ENCODE measurements around the gene EPAS1.

Gene EPAS1

DNA sequence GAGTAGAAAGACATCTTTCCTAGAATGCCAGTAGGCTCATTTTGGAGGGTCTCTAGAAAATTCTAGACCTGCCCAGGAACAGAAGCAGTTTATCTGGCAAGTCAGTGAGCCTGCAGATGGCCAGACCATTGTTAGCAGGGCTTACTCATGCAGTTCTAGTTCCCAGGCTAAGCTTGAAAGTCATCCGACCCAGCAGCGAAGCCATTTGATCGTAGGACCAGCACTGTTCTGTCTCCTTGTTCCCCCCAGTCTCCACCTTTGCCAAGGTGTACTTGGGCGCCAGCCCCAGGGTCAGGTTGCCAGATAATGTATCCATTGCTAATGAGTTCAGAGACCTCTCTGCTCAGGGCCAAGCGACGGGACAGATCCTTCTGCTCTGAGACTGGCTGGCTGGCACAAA lies 70.1 kb downstream of the EPAS1 start (continued):
- TF ChIP-seq, protein P1, sequence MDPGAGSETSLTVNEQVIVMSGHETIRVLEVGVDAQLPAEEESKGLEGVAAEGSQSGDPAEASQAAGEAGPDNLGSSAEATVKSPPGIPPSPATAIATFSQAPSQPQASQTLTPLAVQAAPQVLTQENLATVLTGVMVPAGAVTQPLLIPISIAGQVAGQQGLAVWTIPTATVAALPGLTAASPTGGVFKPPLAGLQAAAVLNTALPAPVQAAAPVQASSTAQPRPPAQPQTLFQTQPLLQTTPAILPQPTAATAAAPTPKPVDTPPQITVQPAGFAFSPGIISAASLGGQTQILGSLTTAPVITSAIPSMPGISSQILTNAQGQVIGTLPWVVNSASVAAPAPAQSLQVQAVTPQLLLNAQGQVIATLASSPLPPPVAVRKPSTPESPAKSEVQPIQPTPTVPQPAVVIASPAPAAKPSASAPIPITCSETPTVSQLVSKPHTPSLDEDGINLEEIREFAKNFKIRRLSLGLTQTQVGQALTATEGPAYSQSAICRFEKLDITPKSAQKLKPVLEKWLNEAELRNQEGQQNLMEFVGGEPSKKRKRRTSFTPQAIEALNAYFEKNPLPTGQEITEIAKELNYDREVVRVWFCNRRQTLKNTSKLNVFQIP (CRISPR knock-in tag; IDR thresholded peaks at IDR 0.05; ENCODE audit: borderline replicate concordance, low read depth), result no peak
- no peak for TF ChIP-seq TOX (CRISPR knock-in tag; IDR thresholded peaks at IDR 0.05; ENCODE audit: borderline replicate concordance)
- no peak for TF ChIP-seq ARNTL (CRISPR knock-in tag; IDR thresholded peaks at IDR 0.05; ENCODE audit: borderline replicate concordance, low read depth)
- no peak for TF ChIP-seq ZFP3 (CRISPR knock-in tag; IDR thresholded peaks at IDR 0.05)
- TF ChIP-seq, protein P2, sequence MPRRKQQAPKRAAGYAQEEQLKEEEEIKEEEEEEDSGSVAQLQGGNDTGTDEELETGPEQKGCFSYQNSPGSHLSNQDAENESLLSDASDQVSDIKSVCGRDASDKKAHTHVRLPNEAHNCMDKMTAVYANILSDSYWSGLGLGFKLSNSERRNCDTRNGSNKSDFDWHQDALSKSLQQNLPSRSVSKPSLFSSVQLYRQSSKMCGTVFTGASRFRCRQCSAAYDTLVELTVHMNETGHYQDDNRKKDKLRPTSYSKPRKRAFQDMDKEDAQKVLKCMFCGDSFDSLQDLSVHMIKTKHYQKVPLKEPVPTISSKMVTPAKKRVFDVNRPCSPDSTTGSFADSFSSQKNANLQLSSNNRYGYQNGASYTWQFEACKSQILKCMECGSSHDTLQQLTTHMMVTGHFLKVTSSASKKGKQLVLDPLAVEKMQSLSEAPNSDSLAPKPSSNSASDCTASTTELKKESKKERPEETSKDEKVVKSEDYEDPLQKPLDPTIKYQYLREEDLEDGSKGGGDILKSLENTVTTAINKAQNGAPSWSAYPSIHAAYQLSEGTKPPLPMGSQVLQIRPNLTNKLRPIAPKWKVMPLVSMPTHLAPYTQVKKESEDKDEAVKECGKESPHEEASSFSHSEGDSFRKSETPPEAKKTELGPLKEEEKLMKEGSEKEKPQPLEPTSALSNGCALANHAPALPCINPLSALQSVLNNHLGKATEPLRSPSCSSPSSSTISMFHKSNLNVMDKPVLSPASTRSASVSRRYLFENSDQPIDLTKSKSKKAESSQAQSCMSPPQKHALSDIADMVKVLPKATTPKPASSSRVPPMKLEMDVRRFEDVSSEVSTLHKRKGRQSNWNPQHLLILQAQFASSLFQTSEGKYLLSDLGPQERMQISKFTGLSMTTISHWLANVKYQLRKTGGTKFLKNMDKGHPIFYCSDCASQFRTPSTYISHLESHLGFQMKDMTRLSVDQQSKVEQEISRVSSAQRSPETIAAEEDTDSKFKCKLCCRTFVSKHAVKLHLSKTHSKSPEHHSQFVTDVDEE (CRISPR knock-in tag; IDR thresholded peaks at IDR 0.05), result no peak
- TF ChIP-seq PPARA (CRISPR knock-in tag; IDR thresholded peaks at IDR 0.05; ENCODE audit: borderline replicate concordance), result no peak
- TF ChIP-seq ZC3H10 (CRISPR knock-in tag; IDR thresholded peaks at IDR 0.05), result no peak

DNA sequence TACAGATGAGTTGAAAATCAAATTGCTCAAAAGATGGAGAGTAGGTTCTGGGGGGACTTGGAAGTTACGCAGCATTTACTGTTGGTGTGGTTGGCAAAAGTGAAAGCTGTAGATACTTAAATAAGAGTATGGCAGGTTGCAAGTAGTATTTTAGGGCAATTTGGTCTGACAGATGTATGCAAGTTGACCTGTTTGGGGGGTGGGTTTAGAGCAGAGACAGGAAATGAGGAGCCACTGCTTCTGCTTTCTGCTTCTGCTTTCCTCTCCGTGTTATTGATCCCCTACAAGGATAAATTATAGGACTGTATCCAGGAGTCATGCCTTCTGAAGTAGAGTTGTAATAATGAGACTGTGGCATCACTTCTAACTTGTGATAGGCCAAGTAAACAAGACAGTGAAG lies 71.2 kb downstream of the EPAS1 start:
- ATAC-seq, result no peak
- TF ChIP-seq CSDC2 (CRISPR knock-in tag; IDR thresholded peaks at IDR 0.05) (no peak), ISL1 (CRISPR knock-in tag; IDR thresholded peaks at IDR 0.05) (no peak), TCF4 (CRISPR knock-in tag; IDR thresholded peaks at IDR 0.05; ENCODE audit: borderline replicate concordance) (no peak), RARB (CRISPR knock-in tag; IDR thresholded peaks at IDR 0.05) (no peak)

DNA sequence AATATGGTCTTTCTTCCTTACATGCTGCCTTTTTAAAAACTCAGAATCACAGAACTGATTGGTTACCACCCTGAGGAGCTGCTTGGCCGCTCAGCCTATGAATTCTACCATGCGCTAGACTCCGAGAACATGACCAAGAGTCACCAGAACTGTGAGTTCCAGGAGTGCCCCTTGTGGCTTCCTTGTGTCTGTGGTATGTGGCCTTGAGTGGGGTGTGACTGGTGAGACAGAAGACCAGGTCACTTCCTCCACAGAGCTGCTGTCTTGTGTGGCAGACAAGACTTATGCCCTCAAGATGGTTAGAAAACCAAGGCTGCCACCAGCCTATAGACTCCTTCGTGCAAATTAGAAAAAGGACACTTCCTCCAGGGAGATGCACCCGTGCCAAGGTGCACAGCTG lies 72.6 kb downstream of the EPAS1 start:
- TF ChIP-seq, protein P2 (CRISPR knock-in tag; IDR thresholded peaks at IDR 0.05), result no peak
- TF ChIP-seq ZNF565 (CRISPR knock-in tag; conservative IDR thresholded peaks at IDR 0.05; ENCODE audit: low read depth) (no peak), ARNTL (CRISPR knock-in tag; IDR thresholded peaks at IDR 0.05; ENCODE audit: borderline replicate concordance, low read depth) (no peak), OSR1 (CRISPR knock-in tag; IDR thresholded peaks at IDR 0.05) (no peak), ZFP30 (CRISPR knock-in tag; IDR thresholded peaks at IDR 0.05) (no peak), GLIS3 (CRISPR knock-in tag; IDR thresholded peaks at IDR 0.05) (no peak), ISL1 (CRISPR knock-in tag; IDR thresholded peaks at IDR 0.05) (no peak), ZC3H10 (CRISPR knock-in tag; IDR thresholded peaks at IDR 0.05) (no peak), ESRRG (CRISPR knock-in tag; IDR thresholded peaks at IDR 0.05) (no peak)
- TF ChIP-seq, protein P3, sequence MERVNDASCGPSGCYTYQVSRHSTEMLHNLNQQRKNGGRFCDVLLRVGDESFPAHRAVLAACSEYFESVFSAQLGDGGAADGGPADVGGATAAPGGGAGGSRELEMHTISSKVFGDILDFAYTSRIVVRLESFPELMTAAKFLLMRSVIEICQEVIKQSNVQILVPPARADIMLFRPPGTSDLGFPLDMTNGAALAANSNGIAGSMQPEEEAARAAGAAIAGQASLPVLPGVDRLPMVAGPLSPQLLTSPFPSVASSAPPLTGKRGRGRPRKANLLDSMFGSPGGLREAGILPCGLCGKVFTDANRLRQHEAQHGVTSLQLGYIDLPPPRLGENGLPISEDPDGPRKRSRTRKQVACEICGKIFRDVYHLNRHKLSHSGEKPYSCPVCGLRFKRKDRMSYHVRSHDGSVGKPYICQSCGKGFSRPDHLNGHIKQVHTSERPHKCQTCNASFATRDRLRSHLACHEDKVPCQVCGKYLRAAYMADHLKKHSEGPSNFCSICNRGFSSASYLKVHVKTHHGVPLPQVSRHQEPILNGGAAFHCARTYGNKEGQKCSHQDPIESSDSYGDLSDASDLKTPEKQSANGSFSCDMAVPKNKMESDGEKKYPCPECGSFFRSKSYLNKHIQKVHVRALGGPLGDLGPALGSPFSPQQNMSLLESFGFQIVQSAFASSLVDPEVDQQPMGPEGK (CRISPR knock-in tag; IDR thresholded peaks at IDR 0.05; ENCODE audit: borderline replicate concordance), result no peak
- TF ChIP-seq, protein P1 (CRISPR knock-in tag; IDR thresholded peaks at IDR 0.05; ENCODE audit: borderline replicate concordance, low read depth), result no peak
- no peak for ATAC-seq

DNA sequence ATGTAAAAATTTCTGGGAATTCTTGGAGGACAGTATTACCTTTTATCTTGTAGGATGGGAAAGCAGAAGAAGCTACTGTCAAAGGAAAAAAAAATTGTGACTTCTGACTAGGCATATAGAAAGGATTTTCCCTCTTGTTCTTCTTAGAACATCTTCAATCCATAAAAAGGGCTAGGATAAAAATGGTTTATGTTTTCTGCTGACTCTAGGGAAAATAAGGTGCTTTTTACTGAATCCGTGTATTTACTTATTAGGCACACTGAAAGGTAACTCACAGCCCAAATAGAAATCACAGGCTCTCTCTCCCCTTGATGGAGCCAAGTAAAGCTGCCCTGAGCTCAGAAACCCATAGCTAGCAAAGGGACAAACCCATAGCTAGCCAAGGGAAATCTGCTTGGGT lies 74.6 kb downstream of the EPAS1 start:
- ATAC-seq, result no peak
- no peak for TF ChIP-seq ZNF8 (CRISPR knock-in tag; IDR thresholded peaks at IDR 0.05)
- no peak for TF ChIP-seq ZC3H10 (CRISPR knock-in tag; IDR thresholded peaks at IDR 0.05)
- TF ChIP-seq RARB (CRISPR knock-in tag; IDR thresholded peaks at IDR 0.05), result no peak
- TF ChIP-seq ZFP3 (CRISPR knock-in tag; IDR thresholded peaks at IDR 0.05), result no peak
- no peak for TF ChIP-seq ZNF70 (CRISPR knock-in tag; IDR thresholded peaks at IDR 0.05)
- no peak for TF ChIP-seq CSDC2 (CRISPR knock-in tag; IDR thresholded peaks at IDR 0.05)
- TF ChIP-seq, protein P2 (CRISPR knock-in tag; IDR thresholded peaks at IDR 0.05), result no peak
- TF ChIP-seq ESRRG (CRISPR knock-in tag; IDR thresholded peaks at IDR 0.05), result no peak
- no peak for TF ChIP-seq PPARA (CRISPR knock-in tag; IDR thresholded peaks at IDR 0.05; ENCODE audit: borderline replicate concordance)
- TF ChIP-seq, protein P4, sequence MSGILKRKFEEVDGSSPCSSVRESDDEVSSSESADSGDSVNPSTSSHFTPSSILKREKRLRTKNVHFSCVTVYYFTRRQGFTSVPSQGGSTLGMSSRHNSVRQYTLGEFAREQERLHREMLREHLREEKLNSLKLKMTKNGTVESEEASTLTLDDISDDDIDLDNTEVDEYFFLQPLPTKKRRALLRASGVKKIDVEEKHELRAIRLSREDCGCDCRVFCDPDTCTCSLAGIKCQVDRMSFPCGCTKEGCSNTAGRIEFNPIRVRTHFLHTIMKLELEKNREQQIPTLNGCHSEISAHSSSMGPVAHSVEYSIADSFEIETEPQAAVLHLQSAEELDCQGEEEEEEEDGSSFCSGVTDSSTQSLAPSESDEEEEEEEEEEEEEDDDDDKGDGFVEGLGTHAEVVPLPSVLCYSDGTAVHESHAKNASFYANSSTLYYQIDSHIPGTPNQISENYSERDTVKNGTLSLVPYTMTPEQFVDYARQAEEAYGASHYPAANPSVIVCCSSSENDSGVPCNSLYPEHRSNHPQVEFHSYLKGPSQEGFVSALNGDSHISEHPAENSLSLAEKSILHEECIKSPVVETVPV (CRISPR knock-in tag; IDR thresholded peaks at IDR 0.05), result no peak
- no peak for TF ChIP-seq TCF4 (CRISPR knock-in tag; IDR thresholded peaks at IDR 0.05; ENCODE audit: borderline replicate concordance)
